Measurements from ENCODE around the gene SIRT5. TPM values are rescaled to one million over a fixed set of nuclear protein-coding genes. Genes with fewer than 3 reads are reported as not detected.

SIRT5 gene
- polyA plus RNA-seq (2013, experiment 1 of 2): 6.4 TPM
- polyA plus RNA-seq (2013, experiment 2 of 2): 5.4 TPM

GRCh38 chr6:13574571-13575376, at the start of gene SIRT5:
TSS of gene SIRT5 (plus strand) at chr6:13574601. CDS start at chr6:13584111, 9,510 bp downstream.
- Histone ChIP-seq H3K4me2 (ENCODE audit: low read length, poor library complexity, severe bottlenecking) (peak within 1 kb of the TSS; percentile 95), H2AK5ac (ENCODE audit: low read length, severe bottlenecking) (peak within 1 kb of the TSS; percentile 31), H4K91ac (ENCODE audit: low read length) (peak within 1 kb of the TSS; percentile 89), H3K14ac (ENCODE audit: low read length in 2 of 2) (peak within 1 kb of the TSS in 1 of 2 experiments; percentile 89), H2BK5ac (ENCODE audit: low read depth, low read length, poor library complexity, severe bottlenecking) (peak within 1 kb of the TSS; percentile 77), H3K4ac (ENCODE audit: low read depth in 1 of 2, low read length in 2 of 2) (peak within 1 kb of the TSS; percentile 71 to 98), H3K79me1 (replicated peaks; ENCODE audit: low read length, poor library complexity, severe bottlenecking) (peaks cover 14% of the 10 kb centered on the region), H3K4me1 (ENCODE audit: control insufficient read depth, insufficient read depth, low read depth, low read length) (peaks cover 5% of the 10 kb centered on the region), H3K27me3 (ENCODE audit: control insufficient read depth in 1 of 2, insufficient read depth in 1 of 2, low read length in 2 of 2) (peaks cover 0 to 2% of the 10 kb centered on the region in 2 experiments), H4K8ac (ENCODE audit: low read length) (peak within 1 kb of the TSS; percentile 99), H3K9ac (ENCODE audit: low read length) (peak within 1 kb of the TSS; percentile 92), H2BK12ac (ENCODE audit: low read length in 2 of 2) (peak within 1 kb of the TSS in 1 of 2 experiments; percentile 71), H3K23ac (ENCODE audit: low read length in 2 of 2) (peak within 1 kb of the TSS; percentile 49 to 97), H3K18ac (ENCODE audit: low read depth in 1 of 2, low read length in 2 of 2) (peak within 1 kb of the TSS; percentile 97), H2BK15ac (ENCODE audit: low read depth, poor library complexity, severe bottlenecking) (peak within 1 kb of the TSS; percentile 100), H2BK120ac (ENCODE audit: low read depth, low read length) (peak within 1 kb of the TSS; percentile 77), H3K9me3 (ENCODE audit: control insufficient read depth, low read length) (no peaks in the 10 kb centered on the region), H3K4me3 (ENCODE audit: insufficient read depth in 1 of 2, low read depth in 1 of 2, low read length in 2 of 2) (peak within 1 kb of the TSS; percentile 74 to 93), H3K36me3 (ENCODE audit: control insufficient read depth in 1 of 2, insufficient read depth in 2 of 2, low read depth in 1 of 2, low read length in 2 of 2) (peaks cover 0 to 10% of the 10 kb centered on the region in 2 experiments), H3K27ac (ENCODE audit: low read length, poor library complexity, severe bottlenecking) (peak within 1 kb of the TSS; percentile 95), H2AFZ (ENCODE audit: low read depth, low read length) (peak within 1 kb of the TSS; percentile 96)
- DNase-seq: peak; percentile 91
- under 1% methylated on average over 52 of the region's 52 CpGs for WGBS

- H2BK15ac ChIP-seq (ENCODE audit: low read depth, poor library complexity, severe bottlenecking): no peak overlapping the region
- no peak overlapping the region for H2AFZ ChIP-seq (ENCODE audit: low read depth, low read length)
- H2BK5ac ChIP-seq (ENCODE audit: low read depth, low read length, poor library complexity, severe bottlenecking): no peak overlapping the region
- H4K91ac ChIP-seq (ENCODE audit: low read length): no peak overlapping the region
- H3K9ac ChIP-seq (ENCODE audit: low read length): no peak overlapping the region
- no peaks in the 10 kb centered on the region for H3K36me3 ChIP-seq (ENCODE audit: control insufficient read depth in 1 of 2, insufficient read depth in 2 of 2, low read depth in 1 of 2, low read length in 2 of 2)
- H4K8ac ChIP-seq (ENCODE audit: low read length): no peak overlapping the region
- H2BK12ac ChIP-seq (ENCODE audit: low read length in 2 of 2): no peak overlapping the region
- H3K4me1 ChIP-seq (ENCODE audit: control insufficient read depth, insufficient read depth, low read depth, low read length): peaks cover 1% of the 10 kb centered on the region
- no peaks in the 10 kb centered on the region for H3K27me3 ChIP-seq (ENCODE audit: control insufficient read depth in 1 of 2, insufficient read depth in 1 of 2, low read length in 2 of 2)
- no peak overlapping the region for H2BK120ac ChIP-seq (ENCODE audit: low read depth, low read length)
- no peaks in the 10 kb centered on the region for H3K79me1 ChIP-seq (replicated peaks; ENCODE audit: low read length, poor library complexity, severe bottlenecking)
- no peak overlapping the region for H3K4ac ChIP-seq (ENCODE audit: low read depth in 1 of 2, low read length in 2 of 2)
- no peak for DNase-seq
- no peak overlapping the region for H3K27ac ChIP-seq (ENCODE audit: low read length, poor library complexity, severe bottlenecking)
- no peak overlapping the region for H3K14ac ChIP-seq (ENCODE audit: low read length in 2 of 2)
- H3K4me3 ChIP-seq (ENCODE audit: insufficient read depth in 1 of 2, low read depth in 1 of 2, low read length in 2 of 2): no peak overlapping the region
- no peak overlapping the region for H3K4me2 ChIP-seq (ENCODE audit: low read length, poor library complexity, severe bottlenecking)
- H3K9me3 ChIP-seq (ENCODE audit: control insufficient read depth, low read length): no peaks in the 10 kb centered on the region
- H3K23ac ChIP-seq (ENCODE audit: low read length in 2 of 2): no peak overlapping the region
- H2AK5ac ChIP-seq (ENCODE audit: low read length, severe bottlenecking): no peak overlapping the region
- WGBS: 95% methylated on average over 12 of the region's 12 CpGs
- no peak overlapping the region for H3K18ac ChIP-seq (ENCODE audit: low read depth in 1 of 2, low read length in 2 of 2)
Measured at GRCh38 chr6:13524801-13525508, 49.4 kb upstream of the SIRT5 start.

GRCh38 chr6:13526357-13526726, 48.1 kb upstream of the SIRT5 start:
- peaks cover 1% of the 10 kb centered on the region for H3K4me1 ChIP-seq (ENCODE audit: control insufficient read depth, insufficient read depth, low read depth, low read length)
- no peak overlapping the region for H3K18ac ChIP-seq (ENCODE audit: low read depth in 1 of 2, low read length in 2 of 2)
- H2BK15ac ChIP-seq (ENCODE audit: low read depth, poor library complexity, severe bottlenecking): no peak overlapping the region
- H2BK5ac ChIP-seq (ENCODE audit: low read depth, low read length, poor library complexity, severe bottlenecking): no peak overlapping the region
- H3K23ac ChIP-seq (ENCODE audit: low read length in 2 of 2): no peak overlapping the region
- no peaks in the 10 kb centered on the region for H3K27me3 ChIP-seq (ENCODE audit: control insufficient read depth in 1 of 2, insufficient read depth in 1 of 2, low read length in 2 of 2)
- H3K27ac ChIP-seq (ENCODE audit: low read length, poor library complexity, severe bottlenecking): no peak overlapping the region
- no peak overlapping the region for H2BK12ac ChIP-seq (ENCODE audit: low read length in 2 of 2)
- H4K91ac ChIP-seq (ENCODE audit: low read length): no peak overlapping the region
- H2BK120ac ChIP-seq (ENCODE audit: low read depth, low read length): no peak overlapping the region
- no peak for DNase-seq
- H3K4me2 ChIP-seq (ENCODE audit: low read length, poor library complexity, severe bottlenecking): no peak overlapping the region
- H3K9ac ChIP-seq (ENCODE audit: low read length): no peak overlapping the region
- H3K79me1 ChIP-seq (replicated peaks; ENCODE audit: low read length, poor library complexity, severe bottlenecking): no peaks in the 10 kb centered on the region
- no peak overlapping the region for H3K4me3 ChIP-seq (ENCODE audit: insufficient read depth in 1 of 2, low read depth in 1 of 2, low read length in 2 of 2)
- H3K4ac ChIP-seq (ENCODE audit: low read depth in 1 of 2, low read length in 2 of 2): no peak overlapping the region
- H4K8ac ChIP-seq (ENCODE audit: low read length): no peak overlapping the region
- no peak overlapping the region for H3K14ac ChIP-seq (ENCODE audit: low read length in 2 of 2)
- no peak overlapping the region for H2AK5ac ChIP-seq (ENCODE audit: low read length, severe bottlenecking)
- no peak overlapping the region for H2AFZ ChIP-seq (ENCODE audit: low read depth, low read length)
- 100% methylated on average over 1 of the region's 1 CpG for WGBS
- H3K36me3 ChIP-seq (ENCODE audit: control insufficient read depth in 1 of 2, insufficient read depth in 2 of 2, low read depth in 1 of 2, low read length in 2 of 2): no peaks in the 10 kb centered on the region
- no peaks in the 10 kb centered on the region for H3K9me3 ChIP-seq (ENCODE audit: control insufficient read depth, low read length)
